H1 (cell line): ENCODE results near the gene JUN. TPM values are rescaled to one million over a fixed set of nuclear protein-coding genes. Genes with fewer than 3 reads are reported as not detected.

Source experiments
- CTCF ChIA-PET: fragments of 300-600 bp; sonication (Branson Sonifier 250); formaldehyde crosslinking; loops from one replicate; lab custom pipeline; 2021; ENCODE audit not compliant: partially characterized antibody; lab: Charles Lee
- POLR2A ChIA-PET: fragments of 300-600 bp; sonication (Branson Sonifier 250); formaldehyde crosslinking; loops from one replicate; lab custom pipeline; 2021; ENCODE audit warnings: inconsistent platforms; ENCODE audit not compliant: partially characterized antibody; lab: Charles Lee
- DNase-seq, 2 experiments: peaks; one replicate each; pipeline versions ENCODE4 v3.0.0 to v3.0.0-alpha.2; 2010 to 2022; ENCODE audit warnings: low spot score in 2 of 2, low read depth in 1 of 2, mixed read lengths in 1 of 2
- FAIRE-seq: peaks from 2 replicates; lab custom pipeline; 2011; peaks lifted over from hg19 to GRCh38; lab: Jason Lieb, UNC
- H2AFZ ChIP-seq: 2 replicates; pipeline ENCODE4 v1.8.1; 2012; ENCODE audit warnings: low read length, inconsistent platforms
- H2AK5ac ChIP-seq: 2 replicates; pipeline ENCODE4 v1.6.1; 2013; ENCODE audit warnings: low read depth, low read length
- H2BK120ac ChIP-seq: replicated peaks from 2 replicates; pipeline ENCODE3; 2013; ENCODE audit warnings: low read depth, low read length, inconsistent platforms
- H2BK12ac ChIP-seq: 2 replicates; pipeline ENCODE4 v1.6.1; 2013; ENCODE audit warnings: low read depth, low read length
- H2BK15ac ChIP-seq: 2 replicates; pipeline ENCODE4 v1.6.1; 2013; ENCODE audit warnings: low read length
- H2BK20ac ChIP-seq: 2 replicates; pipeline ENCODE4 v1.6.1; 2013; ENCODE audit warnings: low read length
- H2BK5ac ChIP-seq: 2 replicates; pipeline ENCODE4 v1.6.1; 2013; ENCODE audit warnings: low read depth, low read length
- H3K14ac ChIP-seq: 2 replicates; pipeline ENCODE4 v1.6.1; 2013; ENCODE audit warnings: inconsistent platforms; ENCODE audit not compliant: insufficient read length
- H3K18ac ChIP-seq: 2 replicates; pipeline ENCODE4 v1.6.1; 2013; ENCODE audit warnings: low read length; ENCODE audit errors: extremely low read depth
- H3K23ac ChIP-seq: 2 replicates; pipeline ENCODE4 v1.6.1; 2013; ENCODE audit warnings: inconsistent platforms; ENCODE audit not compliant: insufficient read length
- H3K23me2 ChIP-seq: 2 replicates; pipeline ENCODE4 v1.6.1; 2013; ENCODE audit warnings: low read depth, low read length
- H3K27ac ChIP-seq: 2 replicates; pipeline ENCODE4 v1.6.1; 2011; ENCODE audit warnings: low read depth, low read length, inconsistent platforms
- H3K27me3 ChIP-seq, 4 experiments: replicated peaks in 1 of 4; 1 replicate in 1 of 4; 2 replicates in 3 of 4; pipeline versions ENCODE4 v1.6.1 to v1.8.1; 2011 to 2013; ENCODE audit warnings: low read length in 3 of 4, mild to moderate bottlenecking in 3 of 4, inconsistent platforms in 2 of 4, mixed read lengths in 2 of 4, moderate library complexity in 1 of 4; ENCODE audit not compliant: control insufficient read depth in 3 of 4, insufficient read depth in 3 of 4; ENCODE audit errors: extremely low read depth in 1 of 4
- H3K36me3 ChIP-seq, 4 experiments: 2 replicates each; pipeline versions ENCODE4 v1.6.1 to v1.8.1; 2011 to 2013; ENCODE audit warnings: mild to moderate bottlenecking in 4 of 4, low read length in 3 of 4, moderate library complexity in 2 of 4, control low read depth in 1 of 4, inconsistent platforms in 1 of 4; ENCODE audit not compliant: insufficient read depth in 4 of 4, control insufficient read depth in 2 of 4
- H3K4ac ChIP-seq: replicated peaks from 2 replicates; pipeline ENCODE3; 2013; ENCODE audit warnings: low read length, low read depth, mixed read lengths, inconsistent platforms; ENCODE audit not compliant: insufficient read length
- H3K4me1 ChIP-seq, 4 experiments: replicated peaks in 1 of 4; 1 replicate in 1 of 4; 2 replicates in 3 of 4; pipeline versions ENCODE4 v1.6.1 to v1.8.1; 2011 to 2013; ENCODE audit warnings: low read length in 3 of 4, inconsistent platforms in 2 of 4, mixed read lengths in 1 of 4; ENCODE audit not compliant: insufficient read depth in 4 of 4, control insufficient read depth in 3 of 4
- H3K4me2 ChIP-seq, 2 experiments: 2 replicates each; pipeline versions ENCODE4 v1.6.1 to v1.8.1; 2011 to 2013; ENCODE audit warnings: low read depth in 2 of 2, low read length in 2 of 2, control low read depth in 1 of 2, inconsistent platforms in 1 of 2, mild to moderate bottlenecking in 1 of 2; ENCODE audit not compliant: insufficient read depth in 1 of 2
- H3K4me3 ChIP-seq, 4 experiments: fragments of 200-600, 300-600 bp in 1 of 4; sonication (generic), shearing (Covaris generic), sonication (Bioruptor Twin) in 1 of 4; 2 replicates each; pipeline versions ENCODE4 v1.5.1 to v1.8.1; 2011 to 2016; ENCODE audit warnings: low read length in 4 of 4, low read depth in 3 of 4, control low read depth in 2 of 4, inconsistent platforms in 2 of 4, mild to moderate bottlenecking in 2 of 4, mixed read lengths in 1 of 4, moderate library complexity in 1 of 4; ENCODE audit not compliant: insufficient read depth in 2 of 4; ENCODE audit errors: extremely low read depth in 1 of 4
- H3K56ac ChIP-seq: replicated peaks from 2 replicates; pipeline ENCODE3; 2013; ENCODE audit warnings: low read depth, mild to moderate bottlenecking, mixed read lengths, low read length, inconsistent platforms; ENCODE audit not compliant: insufficient read length
- H3K79me1 ChIP-seq: 2 replicates; pipeline ENCODE4 v1.6.1; 2013; ENCODE audit warnings: low read depth, low read length, control low read depth
- H3K79me2 ChIP-seq, 2 experiments: 2 replicates each; pipeline versions ENCODE4 v1.6.1 to v1.8.1; 2012 to 2013; ENCODE audit warnings: low read length in 2 of 2, mild to moderate bottlenecking in 2 of 2, inconsistent platforms in 1 of 2; ENCODE audit not compliant: insufficient read depth in 2 of 2, control insufficient read depth in 1 of 2
- H3K9ac ChIP-seq, 4 experiments: replicated peaks in 1 of 4; 1 replicate in 1 of 4; 2 replicates in 3 of 4; pipeline versions ENCODE4 v1.6.1 to v1.8.1; 2011 to 2013; ENCODE audit warnings: low read depth in 3 of 4, low read length in 3 of 4, control low read depth in 2 of 4, mild to moderate bottlenecking in 2 of 4, moderate library complexity in 2 of 4, inconsistent platforms in 1 of 4; ENCODE audit errors: extremely low read depth in 1 of 4
- H3K9me3 ChIP-seq, 2 experiments: 2 replicates each; pipeline versions ENCODE4 v1.6.1 to v1.8.1; 2012 to 2013; ENCODE audit warnings: mild to moderate bottlenecking in 2 of 2, moderate library complexity in 2 of 2, control low read depth in 1 of 2, inconsistent platforms in 1 of 2, low read depth in 1 of 2, low read length in 1 of 2, mixed read lengths in 1 of 2; ENCODE audit not compliant: insufficient read depth in 2 of 2
- H4K20me1 ChIP-seq, 2 experiments: replicated peaks in 1 of 2; 2 replicates each; pipeline versions ENCODE3 to v1.8.1; 2011 to 2013; ENCODE audit warnings: inconsistent platforms in 2 of 2, low read length in 2 of 2, mild to moderate bottlenecking in 1 of 2; ENCODE audit not compliant: insufficient read depth in 2 of 2, control insufficient read depth in 1 of 2
- H4K5ac ChIP-seq: 2 replicates; pipeline ENCODE4 v1.6.1; 2013; ENCODE audit warnings: low read length, low read depth, mixed read lengths, inconsistent platforms; ENCODE audit not compliant: insufficient read length
- H4K8ac ChIP-seq: 2 replicates; pipeline ENCODE4 v1.8.0; 2013; ENCODE audit warnings: mild to moderate bottlenecking, moderate library complexity, low read length, inconsistent platforms; ENCODE audit not compliant: insufficient read depth; ENCODE audit errors: extremely low read depth
- H4K91ac ChIP-seq: replicated peaks from 2 replicates; pipeline ENCODE3; 2013; ENCODE audit warnings: low read length, mixed read lengths, inconsistent platforms; ENCODE audit not compliant: insufficient read length
- ASH2L ChIP-seq: fragments of 200-600, 300-600 bp; sonication (generic); IDR thresholded peaks from one replicate; pipeline ENCODE4 v1.7.1; 2017; ENCODE audit warnings: low read length
- CEBPB ChIP-seq: IDR thresholded peaks from 2 replicates; pipeline ENCODE4 v1.6.1; 2012; ENCODE audit warnings: low read depth, low read length
- E2F6 ChIP-seq: IDR thresholded peaks from 2 replicates; pipeline ENCODE4 v1.6.1; 2012; ENCODE audit warnings: inconsistent platforms
- EGR1 ChIP-seq: IDR thresholded peaks from 2 replicates; pipeline ENCODE4 v1.6.1; 2011; ENCODE audit warnings: low read depth, low read length, borderline replicate concordance
- KDM4A ChIP-seq: IDR thresholded peaks from one replicate; pipeline ENCODE4 v1.7.1; 2012; ENCODE audit warnings: low read depth, mild to moderate bottlenecking, moderate library complexity, low read length, inconsistent platforms; ENCODE audit not compliant: severe bottlenecking
- MAX ChIP-seq: IDR thresholded peaks from 2 replicates; pipeline ENCODE4 v1.6.1; 2012; ENCODE audit warnings: inconsistent platforms
- POLR2A ChIP-seq, 2 experiments: IDR thresholded peaks; 1 replicate in 1 of 2; 2 replicates in 1 of 2; pipeline ENCODE4 v1.6.1; 2011; ENCODE audit warnings: low read depth in 2 of 2, low read length in 2 of 2, mild to moderate bottlenecking in 2 of 2; ENCODE audit errors: control extremely low read depth in 1 of 2
- USF2 ChIP-seq: IDR thresholded peaks from 2 replicates; pipeline ENCODE4 v1.6.1; 2011; ENCODE audit warnings: low read length, improper control_type of control experiment
- YY1 ChIP-seq: IDR thresholded peaks from 2 replicates; pipeline ENCODE4 v1.6.1; 2011; ENCODE audit warnings: low read depth, mild to moderate bottlenecking, low read length
- WGBS, 2 experiments: shearing (Covaris generic) in 1 of 2; methylation state at CpG; one replicate each; pipeline versions ENCODE4 v1.1.6 to v1.1.7; 2013 to 2015; ENCODE audit warnings: low lambda C conversion rate in 2 of 2, mixed read lengths in 2 of 2, inconsistent platforms in 1 of 2, low coverage in 1 of 2, missing lambda C conversion rate in 1 of 2; ENCODE audit not compliant: insufficient replicate concordance in 2 of 2, insufficient coverage in 1 of 2, insufficient read length in 1 of 2; ENCODE audit errors: extremely low coverage in 1 of 2, missing lambda C conversion rate in 1 of 2; 5-methylcytosine and 5-hydroxymethylcytosine counted together
- polyA plus RNA-seq, 7 experiments: library from polyadenylated mRNA; depleted of rRNA in 3 of 7; stranded (reverse) in 5 of 7; unstranded in 2 of 7; fragments of >200 nt in 5 of 7; fragments of 200-250 nt in 2 of 7; gene quantifications; 1 replicate in 5 of 7; 2 replicates in 1 of 7; 4 replicates in 1 of 7; pipeline versions ENCODE4 v1.2.1 to v1.2.3, GENCODE V29; 2011 to 2013; ENCODE audit warnings: missing spikeins in 2 of 7, mixed read lengths in 2 of 7
- total RNA-seq: library from RNA; stranded (reverse); fragmentation: NEBNext Ultra II Directional; extraction: Animal tissue kit (Norgen Biotek cat#: 25700); gene quantifications from 2 replicates; pipeline ENCODE4 v1.2.1, GENCODE V29; 2021

The JUN gene
- total and polyA plus RNA-seq, 2 of the 8 experiments (the other 6 are each of a cell fraction or from before 2014, with no cell fraction given): 4.4 to 10.9 TPM

- H2AK5ac ChIP-seq: no peak overlapping the region
- no peak overlapping the region; a peak in 2 of 7 replicates for H3K9ac ChIP-seq
- 0 out of 2 replicates have a peak overlapping the region, but pooled peaks have one; percentile 16 for H2BK5ac ChIP-seq
- ChIA-PET POLR2A (interaction anchor here (1.0 kb wide), 1 partner anchor 31 kb away, joined by 8 read pairs; the partner anchor contains the start of gene JUN), CTCF (interaction anchor here (1.1 to 1.7 kb wide), 6 partner anchors 10 to 885 kb away, joined by 3 to 5 read pairs (median 3); partner anchors contain the start of gene JUN)
- no peak overlapping the region for H3K56ac ChIP-seq
- no peak overlapping the region for H2BK120ac ChIP-seq
- peak overlapping the region; percentile 65; the same call in 1 of the 2 replicates for H3K18ac ChIP-seq
- H2BK20ac ChIP-seq: peak overlapping the region; percentile 53; the same call in 1 of the 2 replicates
- no peaks in the 10 kb centered on the region for H3K79me2 ChIP-seq
- H4K8ac ChIP-seq: peak overlapping the region; percentile 81; the same call in 1 of the 2 replicates
- H2AFZ ChIP-seq: peak overlapping the region; percentile 33; the same call in 1 of the 2 replicates
- no peaks in the 10 kb centered on the region for H3K36me3 ChIP-seq
- peaks cover 6 to 12% (median 6%) of the 10 kb centered on the region in 4 experiments; a peak in 5 of 7 replicates for H3K4me1 ChIP-seq
- H3K23ac ChIP-seq: no peak overlapping the region
- no peaks in the 10 kb centered on the region for H3K9me3 ChIP-seq
- FAIRE-seq (no peak), DNase-seq (peak in 1 of 2 experiments; percentile 79)
- H3K79me1 ChIP-seq: no peaks in the 10 kb centered on the region
- peak overlapping the region; percentile 96 for H2BK12ac ChIP-seq
- H2BK15ac ChIP-seq: peak overlapping the region; percentile 83
- peak overlapping the region; percentile 82 to 84 for H3K4me2 ChIP-seq
- H4K20me1 ChIP-seq: no peaks in the 10 kb centered on the region
- H3K27me3 ChIP-seq: peaks cover 0 to 22% (median 14%) of the 10 kb centered on the region in 4 experiments; a peak in 6 of 7 replicates
- no peak overlapping the region for H3K4ac ChIP-seq
- TF ChIP-seq POLR2A (IDR thresholded peaks at IDR 0.05; ENCODE audit: control extremely low read depth in 1 of 2, low read depth in 2 of 2, low read length in 2 of 2): 0 out of 3 replicates have a peak, but pooled peaks of 1 of the 2 experiments have one; percentile 12
- peak; percentile 69 for TF ChIP-seq KDM4A
- TF ChIP-seq USF2: no peak
- TF ChIP-seq EGR1: peak; percentile 48; the same call in 1 of the 2 replicates
- TF ChIP-seq MAX: peak; percentile 96
- TF ChIP-seq E2F6: peak; percentile 91
- no peak for TF ChIP-seq YY1
- TF ChIP-seq ASH2L: peak; percentile 47
- TF ChIP-seq CEBPB: 0 out of 2 replicates have a peak, but pooled peaks have one; percentile 24
- no peak overlapping the region for H4K5ac ChIP-seq
- peaks cover 12% of the 10 kb centered on the region for H3K23me2 ChIP-seq
- peak overlapping the region; percentile 37 to 70 (median 59); a peak in 7 of 8 replicates for H3K4me3 ChIP-seq
- 6% methylated on average over 32 of the region's 45 CpGs; no CpG with 5 or more reads in 1 of the 2 experiments for WGBS, 2 experiments
- peak overlapping the region; percentile 62 for H4K91ac ChIP-seq
- no peak overlapping the region for H3K14ac ChIP-seq
- no peak overlapping the region for H3K27ac ChIP-seq
These were observed 30.6 kb upstream of the JUN start for GRCh38 chr1:58814251-58815068.
